Right cardiac atrium (tissue), 5 donors: Measurements from ENCODE around the gene PICK1. TPM values are rescaled to one million over a fixed set of nuclear protein-coding genes. Genes with fewer than 3 reads are reported as not detected.
A peak's percentile ranks its signal among the peaks of the same experiment; 100 is the strongest.

Source experiments
- ATAC-seq, 2 donors: fragments of 200-7000 bp; cut with Tn5 transposase; one replicate each; pipeline versions ENCODE4 v1.8.0 to v1.9.1; 2020; ENCODE audit warnings: moderate library complexity in 2 of 2, mild to moderate bottlenecking in 1 of 2
- DNase-seq, 3 donors: peaks; one replicate each; pipeline ENCODE4 v3.0.0-alpha.2; 2020
- H3K27ac ChIP-seq: one replicate; pipeline ENCODE4 v1.5.1; 2013; ENCODE audit warnings: mild to moderate bottlenecking, low read length, control low read depth, moderate library complexity
- H3K27me3 ChIP-seq: one replicate; pipeline ENCODE4 v1.6.1; 2013; ENCODE audit not compliant: control insufficient read depth, insufficient read depth
- H3K4me1 ChIP-seq: one replicate; pipeline ENCODE4 v1.6.1; 2013; ENCODE audit warnings: low read length; ENCODE audit not compliant: control insufficient read depth, insufficient read depth
- H3K4me3 ChIP-seq: one replicate; pipeline ENCODE4 v1.5.1; 2013; ENCODE audit warnings: low read length, control low read depth
- H3K9me3 ChIP-seq: one replicate; pipeline ENCODE4 v1.6.1; 2013; ENCODE audit warnings: low read length; ENCODE audit not compliant: control insufficient read depth
- WGBS: extraction: QIAGEN DNeasy Blood & Tissue Kit; methylation state at CpG from one replicate; pipeline ENCODE4 v1.1.7; 2013; 5-methylcytosine and 5-hydroxymethylcytosine counted together
- intact Hi-C, 4 donors: fragments of 100-400 bp; cut with DNase I; formaldehyde crosslinking; loops; one replicate each; pipeline versions ENCODE4 v1.11.0 to v1.14.0; 2022 to 2023
- polyA plus RNA-seq: library from polyadenylated mRNA; stranded (reverse); fragments of 200-250 nt; gene quantifications from one replicate; pipeline ENCODE4 v1.2.3, GENCODE V29; 2013
- total RNA-seq, 4 donors: library from RNA; stranded (reverse); fragmentation: NEBNext Ultra II Directional; extraction: Animal tissue kit (Norgen Biotek cat#: 25700); gene quantifications; one replicate each; pipeline ENCODE4 v1.2.1, GENCODE V29; 2021
- donor health status: healthy with polysubstance abuse.
- donor health status: DM: no; HTN: yes; CAD: no.
- donor health status: DM: no; HTN: no; CAD: no.
- donor health status: DM: no; HTN: yes; CAD: no; lungs with severe emphysema.
- donor health status: DM: yes; HTN: yes; CAD: no.

The PICK1 gene
- total and polyA plus RNA-seq, 5 donors = 23.8 to 31.3 (median 25.5) TPM

GRCh38 chr22:38038890-38039812, 18.1 kb upstream of the PICK1 start:
- WGBS = 68% methylated on average over 46 of the region's 46 CpGs
- peaks cover 4% of the 10 kb centered on the region for H3K4me1 ChIP-seq
- peak in 2 of 3 donors; percentile 66 to 67 for DNase-seq
- intact Hi-C loops = no loop called here
- H3K4me3 ChIP-seq = no peak overlapping the region
- no peaks in the 10 kb centered on the region for H3K27me3 ChIP-seq
- H3K27ac ChIP-seq = peak overlapping the region; percentile 6
- H3K9me3 ChIP-seq = no peaks in the 10 kb centered on the region
- no peak for ATAC-seq

- Histone ChIP-seq H3K4me1 (no peaks in the 10 kb centered on the region), H3K27me3 (no peaks in the 10 kb centered on the region), H3K9me3 (no peaks in the 10 kb centered on the region), H3K27ac (no peak overlapping the region), H3K4me3 (no peak overlapping the region)
- ATAC-seq (no peak), DNase-seq (no peak)
- 79% methylated on average over 20 of the region's 20 CpGs for WGBS
- intact Hi-C loops = no loop called here
Measured at GRCh38 chr22:38040953-38041759, 16.0 kb upstream of the PICK1 start.

- no peak overlapping the region for H3K4me3 ChIP-seq
- WGBS = 69% methylated on average over 5 of the region's 5 CpGs
- no peak overlapping the region for H3K27ac ChIP-seq
- no peaks in the 10 kb centered on the region for H3K4me1 ChIP-seq
- DNase-seq (no peak), ATAC-seq (peak; percentile 8 to 15)
- H3K27me3 ChIP-seq = no peaks in the 10 kb centered on the region
- H3K9me3 ChIP-seq = no peaks in the 10 kb centered on the region
- intact Hi-C loops = no loop called here
Measured at GRCh38 chr22:38041760-38042487, 15.3 kb upstream of the PICK1 start.

- no peak for ATAC-seq
- no peak for DNase-seq
- no peaks in the 10 kb centered on the region for H3K4me1 ChIP-seq
- no peaks in the 10 kb centered on the region for H3K9me3 ChIP-seq
- H3K27me3 ChIP-seq = no peaks in the 10 kb centered on the region
- H3K4me3 ChIP-seq = no peak overlapping the region
- no peak overlapping the region for H3K27ac ChIP-seq
- intact Hi-C loops = no loop called here
- WGBS = 46% methylated on average over 1 of the region's 1 CpG
Measured at GRCh38 chr22:38042488-38042790, 14.8 kb upstream of the PICK1 start.

GRCh38 chr22:38043151-38044039, 13.8 kb upstream of the PICK1 start:
- H3K27ac ChIP-seq = no peak overlapping the region
- no peak for DNase-seq
- H3K9me3 ChIP-seq = no peaks in the 10 kb centered on the region
- WGBS = 92% methylated on average over 16 of the region's 16 CpGs
- ATAC-seq = no peak
- H3K4me1 ChIP-seq = no peaks in the 10 kb centered on the region
- H3K4me3 ChIP-seq = no peak overlapping the region
- no peaks in the 10 kb centered on the region for H3K27me3 ChIP-seq
- intact Hi-C loops = no loop called here

GRCh38 chr22:38046070-38046748, 11.0 kb upstream of the PICK1 start:
- WGBS = 69% methylated on average over 14 of the region's 14 CpGs
- Histone ChIP-seq H3K27me3 (no peaks in the 10 kb centered on the region), H3K9me3 (no peaks in the 10 kb centered on the region), H3K4me3 (no peak overlapping the region), H3K27ac (no peak overlapping the region), H3K4me1 (no peaks in the 10 kb centered on the region)
- ATAC-seq (peak in 1 of 2 donors; percentile 6), DNase-seq (peak in 1 of 3 donors; percentile 16)
- intact Hi-C loops = no loop called here

GRCh38 chr22:38049812-38050619, 7.2 kb upstream of the PICK1 start:
- H3K27me3 ChIP-seq = no peaks in the 10 kb centered on the region
- ATAC-seq = peak; percentile 12 to 17
- intact Hi-C loops = loop anchor here in 3 of 4 donors (5.0 to 10.0 kb wide), 4 partner anchors 62 to 522 kb away; partner anchors contain the start of genes BAIAP2L2 (in 1 of the 3) and DMC1 (in 1 of the 3)
- 74% methylated on average over 20 of the region's 20 CpGs for WGBS
- peak in 1 of 3 donors; percentile 27 for DNase-seq
- no peak overlapping the region for H3K27ac ChIP-seq
- H3K9me3 ChIP-seq = no peaks in the 10 kb centered on the region
- no peak overlapping the region for H3K4me3 ChIP-seq
- no peaks in the 10 kb centered on the region for H3K4me1 ChIP-seq

- WGBS = 81% methylated on average over 7 of the region's 7 CpGs
- Histone ChIP-seq H3K9me3 (no peaks in the 10 kb centered on the region), H3K4me3 (no peak overlapping the region), H3K27ac (no peak overlapping the region), H3K4me1 (no peaks in the 10 kb centered on the region), H3K27me3 (no peaks in the 10 kb centered on the region)
- peak; percentile 4 for ATAC-seq
- intact Hi-C loops = loop anchor here in 3 of 4 donors (5.0 to 10.0 kb wide), 4 partner anchors 62 to 522 kb away; partner anchors contain the start of genes BAIAP2L2 (in 1 of the 3) and DMC1 (in 1 of the 3)
- DNase-seq = peak in 1 of 3 donors; percentile 22
Measured at GRCh38 chr22:38050720-38051119, 6.5 kb upstream of the PICK1 start.

- intact Hi-C loops = loop anchor here in 3 of 4 donors (5.0 to 10.0 kb wide), 4 partner anchors 61 to 521 kb away; partner anchors contain the start of genes BAIAP2L2 (in 1 of the 3) and DMC1 (in 1 of the 3)
- 75% methylated on average over 8 of the region's 8 CpGs for WGBS
- no peak overlapping the region for H3K27ac ChIP-seq
- ATAC-seq (no peak), DNase-seq (peak in 1 of 3 donors; percentile 33)
- H3K4me3 ChIP-seq = no peak overlapping the region
- H3K4me1 ChIP-seq = peaks cover under 1% of the 10 kb centered on the region
- H3K27me3 ChIP-seq = no peaks in the 10 kb centered on the region
- no peaks in the 10 kb centered on the region for H3K9me3 ChIP-seq
Measured at GRCh38 chr22:38051261-38051660, 5.9 kb upstream of the PICK1 start.
